Left ventricle myocardium inferior (tissue), 1 donor: Measurements from ENCODE around the gene RNASE8. TPM values are rescaled to one million over a fixed set of nuclear protein-coding genes. Genes with fewer than 3 reads are reported as not detected.
A peak's percentile ranks its signal among the peaks of the same experiment; 100 is the strongest.
"Not testable (repeated sequence)": the region's sequence is repeated elsewhere in the genome, so short reads cannot be mapped to it uniquely, and the experiment has no call there.

Source experiments
- DNase-seq: peaks from one replicate; pipeline ENCODE4 v3.0.0-alpha.2; 2020
- H3K27ac ChIP-seq: fragments of 200-600 bp; replicated peaks from 2 replicates; pipeline ENCODE4 v1.8.0; 2021
- H3K27me3 ChIP-seq: fragments of 200-600 bp; 2 replicates; pipeline ENCODE4 v1.8.0; 2021; ENCODE audit warnings: low read depth
- H3K36me3 ChIP-seq: fragments of 200-600 bp; 2 replicates; pipeline ENCODE4 v1.8.0; 2021
- H3K4me1 ChIP-seq: fragments of 200-600 bp; 2 replicates; pipeline ENCODE4 v1.8.0; 2021
- H3K4me3 ChIP-seq: fragments of 200-600 bp; 2 replicates; pipeline ENCODE4 v1.8.0; 2021; ENCODE audit warnings: mild to moderate bottlenecking, moderate library complexity
- H3K9me3 ChIP-seq: fragments of 200-600 bp; replicated peaks from 2 replicates; pipeline ENCODE4 v1.8.0; 2021
- CTCF ChIP-seq: fragments of 200-600 bp; IDR thresholded peaks from 2 replicates; pipeline ENCODE4 v1.8.0; 2021; ENCODE audit warnings: antibody characterized with exemption, mild to moderate bottlenecking, borderline replicate concordance
- intact Hi-C: fragments of 100-400 bp; cut with micrococcal nuclease; formaldehyde crosslinking; loops from one replicate; pipeline ENCODE4 v1.11.0; 2022
- long read RNA-seq: library from polyadenylated mRNA; unstranded; transcript quantifications from one replicate; pipeline ENCODE4 v2.0.0, GENCODE V29; 2021
- total RNA-seq: library from RNA; stranded (reverse); fragmentation: NEBNext Ultra II Directional; extraction: Animal tissue kit (Norgen Biotek cat#: 25700); gene quantifications from one replicate; pipeline ENCODE4 v1.2.1, GENCODE V29; 2021
- donor health status: DM: no; HTN: yes; CAD: no; lungs with severe emphysema.

RNASE8 gene
- not detected for total RNA-seq
- long read RNA-seq, result 0 reads

GRCh38 chr14:21057803-21058675 is at the start of gene RNASE8:
RNASE8 (plus strand) TSS chr14:21057822; CDS start chr14:21057893, 71 bp downstream.
- intact Hi-C loops, result no loop called here
- H3K36me3 ChIP-seq, result no peaks in the 10 kb centered on the region
- TF ChIP-seq CTCF, result peak; percentile 24
- no peak within 1 kb of the TSS for H3K27ac ChIP-seq
- H3K4me3 ChIP-seq, result no peak within 1 kb of the TSS
- no peak for DNase-seq
- peaks cover 9% of the 10 kb centered on the region for H3K4me1 ChIP-seq
- no peaks in the 10 kb centered on the region for H3K9me3 ChIP-seq
- H3K27me3 ChIP-seq, result no peaks in the 10 kb centered on the region

- H3K27ac ChIP-seq, H3K27me3 ChIP-seq, H3K36me3 ChIP-seq, H3K4me1 ChIP-seq, H3K9me3 ChIP-seq, intact Hi-C loops, DNase-seq, H3K4me3 ChIP-seq: not testable (repeated sequence)
Observed at GRCh38 chr14:21009721-21010120, 47.9 kb upstream of the RNASE8 start.

- H3K4me1 ChIP-seq, result peaks cover 19% of the 10 kb centered on the region
- intact Hi-C loops, result no loop called here
Observed at GRCh38 chr14:21011136-21011535, 46.5 kb upstream of the RNASE8 start.

GRCh38 chr14:21014761-21015190 is 42.8 kb upstream of the RNASE8 start:
- TF ChIP-seq CTCF, result peak; percentile 95
- Histone ChIP-seq H3K4me3 (no peak overlapping the region), H3K9me3 (no peaks in the 10 kb centered on the region), H3K4me1 (peaks cover 41% of the 10 kb centered on the region), H3K27me3 (no peaks in the 10 kb centered on the region), H3K36me3 (peaks cover 38% of the 10 kb centered on the region), H3K27ac (peak overlapping the region; percentile 51)
- intact Hi-C loops, result loop anchor here (2.0 kb wide), 1 partner anchor 26 kb away; no protein-coding TSS in a partner anchor
- DNase-seq, result peak; percentile 79

More at GRCh38 chr14:21011136-21011535, 46.5 kb upstream of the RNASE8 start:
- Histone ChIP-seq H3K27me3 (no peaks in the 10 kb centered on the region), H3K36me3 (peaks cover 1% of the 10 kb centered on the region), H3K4me3 (no peak overlapping the region), H3K27ac (no peak overlapping the region), H3K9me3 (no peaks in the 10 kb centered on the region)
- TF ChIP-seq CTCF, result no peak
- no peak for DNase-seq

GRCh38 chr14:21015312-21015711 is 42.3 kb upstream of the RNASE8 start:
- no peak for TF ChIP-seq CTCF
- no peak for DNase-seq
- intact Hi-C loops, result loop anchor here (2.0 kb wide), 1 partner anchor 25 kb away; no protein-coding TSS in a partner anchor
- Histone ChIP-seq H3K4me3 (no peak overlapping the region), H3K4me1 (peaks cover 41% of the 10 kb centered on the region), H3K27ac (peak overlapping the region; percentile 51), H3K27me3 (no peaks in the 10 kb centered on the region), H3K36me3 (peaks cover 43% of the 10 kb centered on the region), H3K9me3 (no peaks in the 10 kb centered on the region)
